ENCODE results near the gene BTNL3. TPM values are rescaled to one million over a fixed set of nuclear protein-coding genes. Genes with fewer than 3 reads are reported as not detected.

BTNL3 gene, protein sequence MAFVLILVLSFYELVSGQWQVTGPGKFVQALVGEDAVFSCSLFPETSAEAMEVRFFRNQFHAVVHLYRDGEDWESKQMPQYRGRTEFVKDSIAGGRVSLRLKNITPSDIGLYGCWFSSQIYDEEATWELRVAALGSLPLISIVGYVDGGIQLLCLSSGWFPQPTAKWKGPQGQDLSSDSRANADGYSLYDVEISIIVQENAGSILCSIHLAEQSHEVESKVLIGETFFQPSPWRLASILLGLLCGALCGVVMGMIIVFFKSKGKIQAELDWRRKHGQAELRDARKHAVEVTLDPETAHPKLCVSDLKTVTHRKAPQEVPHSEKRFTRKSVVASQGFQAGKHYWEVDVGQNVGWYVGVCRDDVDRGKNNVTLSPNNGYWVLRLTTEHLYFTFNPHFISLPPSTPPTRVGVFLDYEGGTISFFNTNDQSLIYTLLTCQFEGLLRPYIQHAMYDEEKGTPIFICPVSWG
- not detected in 2 replicates for total RNA-seq (2022)
- not detected for Bru-seq, nascent RNA
- not detected for BruChase-seq, experiment 1, labeled RNA remaining after a 6-hour chase
- BruChase-seq, experiment 2, labeled RNA remaining after a 2-hour chase, result not detected
- long read RNA-seq, result 0 reads

DNA sequence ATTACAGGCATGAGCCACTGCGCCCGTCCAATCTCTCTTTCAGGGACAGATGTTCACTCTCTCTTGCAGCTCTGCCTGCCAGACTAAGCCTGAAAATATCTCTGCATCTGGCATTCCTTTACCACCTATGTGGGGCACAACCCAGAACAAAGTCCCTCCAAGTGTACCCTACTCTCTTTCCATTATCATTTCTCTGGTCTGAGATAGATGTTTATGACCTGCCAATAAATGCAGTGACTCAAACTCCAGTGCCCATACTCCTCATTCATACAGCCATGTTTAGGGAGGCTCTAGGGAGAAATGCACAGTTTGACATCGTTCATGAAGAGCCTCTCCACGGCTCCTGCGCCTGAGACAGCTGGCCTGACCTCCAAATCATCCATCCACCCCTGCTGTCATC, at the start of gene BTNL3:
TSS of gene BTNL3 (plus strand) at position 255 of the 400 bp plus-strand sequence. CDS start 183 bp downstream, outside the sequence.
- Mint-ChIP-seq H3K27ac (ENCODE audit: unreplicated experiment) (no peak within 1 kb of the TSS), H3K4me1 (ENCODE audit: low read depth, unreplicated experiment) (no peaks in the 10 kb centered on the region), H3K36me3 (ENCODE audit: insufficient read depth, unreplicated experiment) (no peaks in the 10 kb centered on the region), H3K4me3 (ENCODE audit: low read depth, unreplicated experiment) (no peak within 1 kb of the TSS), H3K27me3 (ENCODE audit: unreplicated experiment) (peaks cover 21% of the 10 kb centered on the region), H3K9me3 (ENCODE audit: low read depth, unreplicated experiment) (peaks cover 3% of the 10 kb centered on the region)
- TF ChIP-seq, protein P1, sequence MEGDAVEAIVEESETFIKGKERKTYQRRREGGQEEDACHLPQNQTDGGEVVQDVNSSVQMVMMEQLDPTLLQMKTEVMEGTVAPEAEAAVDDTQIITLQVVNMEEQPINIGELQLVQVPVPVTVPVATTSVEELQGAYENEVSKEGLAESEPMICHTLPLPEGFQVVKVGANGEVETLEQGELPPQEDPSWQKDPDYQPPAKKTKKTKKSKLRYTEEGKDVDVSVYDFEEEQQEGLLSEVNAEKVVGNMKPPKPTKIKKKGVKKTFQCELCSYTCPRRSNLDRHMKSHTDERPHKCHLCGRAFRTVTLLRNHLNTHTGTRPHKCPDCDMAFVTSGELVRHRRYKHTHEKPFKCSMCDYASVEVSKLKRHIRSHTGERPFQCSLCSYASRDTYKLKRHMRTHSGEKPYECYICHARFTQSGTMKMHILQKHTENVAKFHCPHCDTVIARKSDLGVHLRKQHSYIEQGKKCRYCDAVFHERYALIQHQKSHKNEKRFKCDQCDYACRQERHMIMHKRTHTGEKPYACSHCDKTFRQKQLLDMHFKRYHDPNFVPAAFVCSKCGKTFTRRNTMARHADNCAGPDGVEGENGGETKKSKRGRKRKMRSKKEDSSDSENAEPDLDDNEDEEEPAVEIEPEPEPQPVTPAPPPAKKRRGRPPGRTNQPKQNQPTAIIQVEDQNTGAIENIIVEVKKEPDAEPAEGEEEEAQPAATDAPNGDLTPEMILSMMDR (IDR thresholded peaks at IDR 0.05; ENCODE audit: unreplicated experiment), result no peak
- CTCF ChIA-PET, result interaction anchor here (0.9 kb wide), 1 partner anchor 12 kb away, joined by 3 read pairs; no protein-coding TSS in a partner anchor
- DNase-seq, result no peak
- BruUV-seq (replicated peaks), result no TSS peak
- intact Hi-C loops (cut with micrococcal nuclease; ENCODE audit: unreplicated experiment), result no loop called here

DNA sequence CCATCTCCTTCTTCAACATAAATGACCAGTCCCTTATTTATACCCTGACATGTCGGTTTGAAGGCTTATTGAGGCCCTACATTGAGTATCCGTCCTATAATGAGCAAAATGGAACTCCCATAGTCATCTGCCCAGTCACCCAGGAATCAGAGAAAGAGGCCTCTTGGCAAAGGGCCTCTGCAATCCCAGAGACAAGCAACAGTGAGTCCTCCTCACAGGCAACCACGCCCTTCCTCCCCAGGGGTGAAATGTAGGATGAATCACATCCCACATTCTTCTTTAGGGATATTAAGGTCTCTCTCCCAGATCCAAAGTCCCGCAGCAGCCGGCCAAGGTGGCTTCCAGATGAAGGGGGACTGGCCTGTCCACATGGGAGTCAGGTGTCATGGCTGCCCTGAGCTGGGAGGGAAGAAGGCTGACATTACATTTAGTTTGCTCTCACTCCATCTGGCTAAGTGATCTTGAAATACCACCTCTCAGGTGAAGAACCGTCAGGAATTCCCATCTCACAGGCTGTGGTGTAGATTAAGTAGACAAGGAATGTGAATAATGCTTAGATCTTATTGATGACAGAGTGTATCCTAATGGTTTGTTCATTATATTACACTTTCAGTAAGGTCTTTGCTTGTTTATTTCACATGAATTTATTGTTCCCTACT, 38.2 kb upstream of the BTNL3 start:
- Mint-ChIP-seq H3K4me1 (ENCODE audit: low read depth, unreplicated experiment) (no peaks in the 10 kb centered on the region), H3K27me3 (ENCODE audit: unreplicated experiment) (no peaks in the 10 kb centered on the region), H3K36me3 (ENCODE audit: insufficient read depth, unreplicated experiment) (no peaks in the 10 kb centered on the region), H3K4me3 (ENCODE audit: low read depth, unreplicated experiment) (no peak overlapping the region), H3K27ac (ENCODE audit: unreplicated experiment) (no peak overlapping the region), H3K9me3 (ENCODE audit: low read depth, unreplicated experiment) (peaks cover 3% of the 10 kb centered on the region)
- intact Hi-C loops (cut with micrococcal nuclease; ENCODE audit: unreplicated experiment), result no loop called here
- CTCF ChIA-PET, result no interaction called here
- no peak for DNase-seq
- TF ChIP-seq, protein P1 (IDR thresholded peaks at IDR 0.05; ENCODE audit: unreplicated experiment), result no peak
- BruUV-seq (replicated peaks), result no TSS peak

DNA sequence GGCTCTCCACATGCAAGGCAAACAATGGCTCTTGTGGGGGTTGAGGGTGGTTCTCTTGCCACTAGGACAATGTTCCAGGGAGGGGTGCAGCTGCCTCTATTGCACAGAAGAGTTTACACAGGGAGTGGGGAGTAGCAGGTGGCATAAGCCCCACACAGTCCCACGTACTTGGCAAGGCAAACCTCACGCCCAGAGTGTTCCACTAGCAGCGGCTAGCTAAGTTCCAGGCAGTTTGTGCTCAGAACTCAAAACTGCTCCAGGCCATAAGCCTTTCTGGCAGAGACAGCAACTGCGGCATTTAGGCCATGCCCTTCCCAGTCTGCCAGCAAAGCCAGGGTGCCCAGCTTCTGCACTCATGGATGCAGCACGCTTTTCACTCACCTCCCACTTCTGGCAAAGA, 29.0 kb upstream of the BTNL3 start:
- TF ChIP-seq, protein P1 (IDR thresholded peaks at IDR 0.05; ENCODE audit: unreplicated experiment), result no peak
- peaks cover 18% of the 10 kb centered on the region for H3K27me3 Mint-ChIP-seq (ENCODE audit: unreplicated experiment)
- BruUV-seq (replicated peaks), result no TSS peak
- no peak for DNase-seq
- H3K4me3 Mint-ChIP-seq (ENCODE audit: low read depth, unreplicated experiment), result no peak overlapping the region
- H3K9me3 Mint-ChIP-seq (ENCODE audit: low read depth, unreplicated experiment), result peaks cover 2% of the 10 kb centered on the region
- CTCF ChIA-PET, result no interaction called here
- no peak overlapping the region for H3K27ac Mint-ChIP-seq (ENCODE audit: unreplicated experiment)
- intact Hi-C loops (cut with micrococcal nuclease; ENCODE audit: unreplicated experiment), result no loop called here
- H3K4me1 Mint-ChIP-seq (ENCODE audit: low read depth, unreplicated experiment), result no peaks in the 10 kb centered on the region
- no peaks in the 10 kb centered on the region for H3K36me3 Mint-ChIP-seq (ENCODE audit: insufficient read depth, unreplicated experiment)

DNA sequence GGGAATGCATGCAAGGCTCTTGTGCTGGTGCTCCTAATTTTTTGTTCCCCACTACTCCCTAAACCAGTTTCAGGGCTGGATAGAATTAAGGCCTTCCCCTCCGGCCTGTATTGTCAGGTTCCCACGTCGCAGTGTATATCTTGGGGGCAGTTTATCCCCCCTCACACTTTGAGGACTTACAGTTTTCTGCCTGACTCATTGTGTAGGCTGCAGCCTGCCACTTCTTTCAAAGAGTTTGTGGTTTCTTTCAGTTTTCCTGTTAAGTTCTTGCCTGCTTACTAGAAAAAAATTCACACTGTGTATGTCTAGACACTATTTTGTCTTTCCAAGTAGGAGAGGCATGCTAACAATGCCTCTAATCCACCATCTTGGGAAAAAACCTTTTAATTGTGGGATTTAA, 28.4 kb upstream of the BTNL3 start:
- no peaks in the 10 kb centered on the region for H3K36me3 Mint-ChIP-seq (ENCODE audit: insufficient read depth, unreplicated experiment)
- TF ChIP-seq, protein P1 (IDR thresholded peaks at IDR 0.05; ENCODE audit: unreplicated experiment), result no peak
- H3K27ac Mint-ChIP-seq (ENCODE audit: unreplicated experiment), result no peak overlapping the region
- intact Hi-C loops (cut with micrococcal nuclease; ENCODE audit: unreplicated experiment), result no loop called here
- H3K4me1 Mint-ChIP-seq (ENCODE audit: low read depth, unreplicated experiment), result no peaks in the 10 kb centered on the region
- DNase-seq, result no peak
- no TSS peak for BruUV-seq (replicated peaks)
- H3K4me3 Mint-ChIP-seq (ENCODE audit: low read depth, unreplicated experiment), result no peak overlapping the region
- peaks cover 2% of the 10 kb centered on the region for H3K9me3 Mint-ChIP-seq (ENCODE audit: low read depth, unreplicated experiment)
- CTCF ChIA-PET, result no interaction called here
- peaks cover 18% of the 10 kb centered on the region for H3K27me3 Mint-ChIP-seq (ENCODE audit: unreplicated experiment)
